ENCODE results near the gene CDC34.
"Not testable (repeated sequence)": the region's sequence is repeated elsewhere in the genome, so short reads cannot be mapped to it uniquely, and the experiment has no call there.

The CDC34 gene

GRCh38 chr19:575527-576506, 44.3 kb downstream of the CDC34 start:
- no peak for DNase-seq

GRCh38 chr19:576768-577438, 45.3 kb downstream of the CDC34 start:
- DNase-seq = no peak

- no peak for DNase-seq
Measured at GRCh38 chr19:577439-578392, 46.2 kb downstream of the CDC34 start.

GRCh38 chr19:579111-579841, 47.7 kb downstream of the CDC34 start:
- DNase-seq = no peak

GRCh38 chr19:579842-580155, 48.2 kb downstream of the CDC34 start:
- DNase-seq = no peak

- no peak for DNase-seq
Measured at GRCh38 chr19:580274-580835, 48.8 kb downstream of the CDC34 start.

- no peak for DNase-seq
Measured at GRCh38 chr19:581399-582111, 50.0 kb downstream of the CDC34 start.

GRCh38 chr19:582497-583197, 51.1 kb downstream of the CDC34 start:
- no peak for DNase-seq

- no peak for DNase-seq
Measured at GRCh38 chr19:583198-583967, 51.8 kb downstream of the CDC34 start.

- DNase-seq = no peak
Measured at GRCh38 chr19:583968-584239, 52.3 kb downstream of the CDC34 start.

GRCh38 chr19:584240-585001, 52.9 kb downstream of the CDC34 start:
- DNase-seq = no peak

- DNase-seq = not testable (repeated sequence)
Measured at GRCh38 chr19:585146-585545, 53.6 kb downstream of the CDC34 start.

- no peak for DNase-seq
Measured at GRCh38 chr19:585551-586110, 54.1 kb downstream of the CDC34 start.

- DNase-seq = peak; percentile 77
Measured at GRCh38 chr19:588093-588740, 56.7 kb downstream of the CDC34 start.

- peak; percentile 31 for DNase-seq
Measured at GRCh38 chr19:588741-589692, 57.5 kb downstream of the CDC34 start.

- DNase-seq = no peak
Measured at GRCh38 chr19:589693-590395, 58.3 kb downstream of the CDC34 start, which contains the start of gene HCN2. Gene HCN2, plus strand, starts transcription at chr19:589881. Its CDS starts 65 bp downstream, at chr19:589946.

- no peak for DNase-seq
Measured at GRCh38 chr19:590396-590745, 58.8 kb downstream of the CDC34 start.
